Measurements from ENCODE around the gene EARS2.
A peak's percentile ranks its signal among the peaks of the same experiment; 100 is the strongest.
"Not testable (repeated sequence)": the region's sequence is repeated elsewhere in the genome, so short reads cannot be mapped to it uniquely, and the experiment has no call there.

EARS2 gene

GRCh38 chr16:23528644-23529310 is 28.4 kb downstream of the EARS2 start:
- no peak for DNase-seq (ENCODE audit: low read depth in 4 of 4, low spot score in 1 of 4)

- no peak for DNase-seq (ENCODE audit: low read depth in 4 of 4, low spot score in 1 of 4)
Observed at GRCh38 chr16:23527961-23528643, 29.0 kb downstream of the EARS2 start.

GRCh38 chr16:23524886-23525285 is 32.3 kb downstream of the EARS2 start:
- DNase-seq (ENCODE audit: low read depth in 4 of 4, low spot score in 1 of 4), result no peak

DNA sequence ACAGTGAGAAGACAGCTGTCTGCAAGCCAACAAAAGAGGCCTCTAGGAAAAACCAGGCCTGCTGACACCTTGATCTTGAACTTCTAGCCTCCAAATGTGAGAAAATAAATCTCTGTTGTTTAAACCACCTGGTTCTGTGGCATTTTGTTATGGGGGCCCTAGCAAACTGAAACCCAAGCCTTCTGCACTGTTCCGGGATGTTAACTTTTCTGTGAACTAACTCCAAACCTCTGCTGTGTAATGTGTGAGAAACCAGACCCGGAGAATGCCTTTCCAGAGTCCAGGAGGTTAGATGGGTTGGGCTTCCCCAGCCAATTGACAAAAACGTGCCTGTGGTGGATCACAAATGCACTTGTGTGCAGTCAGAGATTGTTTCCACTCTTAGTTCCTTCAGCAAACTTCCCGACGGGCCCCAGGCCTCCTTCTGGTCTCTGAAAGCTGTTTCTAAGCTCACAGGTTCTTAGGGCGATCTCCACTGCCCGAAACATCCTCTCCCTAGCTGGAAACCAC is 33.2 kb downstream of the EARS2 start:
- DNase-seq (ENCODE audit: low read depth in 4 of 4, low spot score in 1 of 4), result no peak

DNA sequence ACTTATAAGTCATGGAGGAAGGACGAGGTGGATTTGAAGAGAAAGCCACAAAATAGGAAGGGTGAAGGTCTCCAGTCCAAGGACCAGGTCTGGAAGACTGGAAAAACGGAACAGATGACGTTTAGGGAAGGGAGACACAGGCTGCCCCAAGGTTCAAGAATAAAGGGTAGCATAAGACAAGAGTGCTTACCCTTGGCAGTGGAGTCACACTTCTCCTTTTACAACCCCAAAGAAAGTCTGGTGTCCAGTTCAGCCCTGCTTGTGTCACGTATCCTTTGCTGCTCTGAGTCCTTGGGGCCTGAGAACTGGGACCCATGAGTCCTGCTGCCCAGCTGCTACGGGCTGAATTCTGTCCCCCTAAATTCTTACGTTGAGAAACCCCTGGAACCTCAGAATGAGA is 33.8 kb downstream of the EARS2 start:
- no peak for DNase-seq (ENCODE audit: low read depth in 4 of 4, low spot score in 1 of 4)

DNA sequence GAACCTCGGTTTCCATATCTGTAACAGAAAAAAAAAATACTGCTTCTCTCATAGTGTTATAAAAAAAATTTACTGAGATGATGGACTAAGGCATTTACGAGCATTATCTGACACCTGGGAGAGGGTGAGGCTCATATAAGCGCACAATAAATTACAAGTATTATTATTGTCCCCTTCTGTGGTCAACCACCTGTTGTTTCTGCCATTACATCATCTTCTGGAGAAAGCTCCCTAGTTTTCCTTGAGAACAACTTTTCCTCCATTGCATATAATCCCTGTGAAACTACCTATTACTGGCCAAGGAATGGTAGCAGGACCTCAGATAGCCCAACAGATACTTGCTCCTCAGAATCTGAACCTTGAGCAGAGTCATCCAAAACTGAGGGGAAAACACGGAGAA is 35.2 kb downstream of the EARS2 start:
- DNase-seq (ENCODE audit: low read depth in 4 of 4, low spot score in 1 of 4), result no peak

DNA sequence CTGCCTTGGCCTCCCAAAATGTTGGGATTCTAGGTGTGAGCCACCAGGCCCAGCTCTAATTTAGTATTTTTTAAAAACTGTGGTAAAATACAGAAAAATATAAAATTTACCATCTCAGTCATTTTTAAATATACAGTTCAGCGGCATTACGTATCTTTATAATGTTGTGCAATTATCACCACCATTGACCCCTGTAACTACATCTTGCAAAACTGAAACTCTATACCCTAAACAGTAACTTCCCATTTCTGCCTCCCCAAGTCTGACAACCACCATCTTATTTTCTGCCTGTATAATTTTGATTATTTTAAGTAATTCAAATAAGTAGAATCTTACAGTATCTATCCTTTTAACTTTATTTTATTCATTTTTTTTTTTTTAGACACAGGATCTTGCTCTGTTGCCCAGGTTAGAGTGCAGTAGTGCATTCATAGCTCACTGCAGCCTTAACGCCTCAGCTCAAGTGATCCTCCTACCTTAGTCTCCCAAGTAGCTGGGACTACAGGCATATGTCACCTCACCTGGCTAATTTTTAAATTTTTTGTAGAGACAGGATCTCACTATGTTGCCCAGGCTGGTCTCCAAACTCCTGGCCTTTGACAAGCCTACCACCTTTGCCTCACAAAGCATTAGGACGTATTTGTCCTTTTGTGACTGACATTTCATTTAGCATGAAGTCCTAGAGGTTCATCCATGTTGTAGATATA is 36.0 kb downstream of the EARS2 start:
- no peak for DNase-seq (ENCODE audit: low read depth in 4 of 4, low spot score in 1 of 4)

GRCh38 chr16:23520500-23520899 is 36.6 kb downstream of the EARS2 start:
- no peak for DNase-seq (ENCODE audit: low read depth in 4 of 4, low spot score in 1 of 4)

GRCh38 chr16:23519282-23519681 is 37.9 kb downstream of the EARS2 start:
- no peak for DNase-seq (ENCODE audit: low read depth in 4 of 4, low spot score in 1 of 4)

GRCh38 chr16:23518435-23518891 is 38.7 kb downstream of the EARS2 start:
- no peak for DNase-seq (ENCODE audit: low read depth in 4 of 4, low spot score in 1 of 4)

DNA sequence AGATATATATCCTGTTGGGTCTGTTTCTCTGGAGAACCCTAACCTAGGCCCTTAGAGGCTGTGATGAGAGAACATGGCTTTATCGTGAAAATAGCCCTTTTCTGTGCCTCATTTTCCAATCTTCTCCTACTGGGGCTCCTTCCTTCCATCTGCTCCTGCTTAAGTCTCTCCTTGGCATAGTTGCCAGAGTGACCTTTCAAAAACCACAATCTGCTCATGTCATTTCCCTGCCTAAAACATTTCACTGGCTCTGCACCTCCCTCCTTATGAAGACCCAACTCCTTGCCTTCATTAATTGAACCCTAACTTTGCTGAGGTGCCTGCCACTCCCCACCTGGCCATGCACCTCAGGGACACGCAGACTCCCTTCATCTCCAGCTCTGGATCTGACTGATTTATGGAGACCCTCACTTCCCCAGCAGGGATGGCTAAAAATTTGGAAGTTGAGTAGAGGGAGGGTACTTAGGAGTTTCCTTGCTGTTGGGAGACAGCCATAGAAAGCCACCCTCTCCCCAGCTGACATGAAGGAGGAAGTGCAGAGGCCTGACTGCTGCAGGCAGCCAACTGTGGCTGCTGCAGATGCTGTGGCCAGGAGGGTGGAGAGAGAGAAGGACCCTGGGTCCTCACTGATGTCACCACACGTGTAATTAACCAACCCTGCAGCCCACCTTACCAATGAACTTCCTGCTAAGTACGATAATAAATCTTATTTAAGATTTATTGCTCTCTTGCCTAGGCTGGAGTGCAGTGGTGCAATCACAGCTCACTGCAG is 40.6 kb downstream of the EARS2 start:
- no peak for DNase-seq (ENCODE audit: low read depth in 4 of 4, low spot score in 1 of 4)

DNA sequence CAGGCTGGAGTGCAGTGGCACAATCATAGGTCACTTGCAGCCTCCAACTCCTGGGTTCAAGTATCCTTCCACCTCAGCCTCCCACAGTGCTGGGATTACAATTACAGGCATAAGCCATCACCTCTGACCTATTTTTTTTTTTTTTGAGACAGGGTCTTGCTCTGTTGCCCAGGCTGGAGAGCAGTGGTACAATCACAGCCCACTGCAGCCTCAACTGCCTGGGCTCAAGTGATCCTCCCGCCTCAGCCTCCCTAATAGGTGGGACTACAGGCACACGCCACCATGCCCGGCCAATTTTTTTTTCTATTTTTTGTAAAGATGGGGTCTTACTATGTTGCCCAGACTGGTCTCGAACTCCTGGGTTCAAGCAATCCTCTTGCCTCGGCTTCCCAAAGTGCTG is 41.3 kb downstream of the EARS2 start:
- DNase-seq (ENCODE audit: low read depth in 4 of 4, low spot score in 1 of 4), result no peak

DNA sequence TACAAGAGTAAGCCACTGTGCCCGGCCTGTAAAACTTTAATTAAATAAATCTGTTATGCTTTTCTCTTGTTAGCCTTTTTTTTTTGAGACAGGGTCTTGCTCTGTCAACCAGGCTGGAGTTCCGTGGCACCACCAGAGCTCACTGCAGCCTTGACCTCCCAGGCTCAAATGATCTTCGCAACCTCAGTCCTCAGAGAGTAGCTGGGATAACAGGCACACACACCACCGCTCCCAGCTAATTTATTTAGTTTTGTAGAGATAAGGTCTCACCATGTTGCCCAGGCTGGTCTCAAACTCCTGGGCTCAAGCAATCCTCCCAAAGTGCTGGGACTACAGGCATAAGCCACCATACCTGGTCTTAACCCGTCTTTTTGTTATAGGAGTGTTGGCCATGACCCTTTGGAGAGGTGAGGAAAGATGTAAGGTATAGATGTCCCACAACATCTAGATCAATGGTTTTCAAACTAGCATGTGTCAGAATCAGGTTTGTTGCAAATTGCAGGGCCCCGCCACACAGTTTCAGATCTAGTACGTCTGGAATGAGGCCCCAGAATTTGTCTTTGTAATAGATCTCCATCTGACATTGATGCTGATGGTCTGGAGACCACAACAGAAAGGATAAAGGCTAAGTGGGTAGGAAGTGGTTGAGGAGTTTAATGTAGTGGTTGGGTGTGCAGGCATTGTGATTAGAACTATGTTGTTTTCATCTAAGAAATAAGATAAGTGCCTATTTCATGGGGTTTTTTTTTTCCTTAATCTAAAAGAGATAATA is 42.6 kb downstream of the EARS2 start:
- DNase-seq (ENCODE audit: low read depth in 4 of 4, low spot score in 1 of 4), result no peak

- DNase-seq (ENCODE audit: low read depth in 4 of 4, low spot score in 1 of 4), result no peak
Observed at GRCh38 chr16:23512168-23512695, 44.9 kb downstream of the EARS2 start.

GRCh38 chr16:23511731-23512130 is 45.4 kb downstream of the EARS2 start:
- no peak for DNase-seq (ENCODE audit: low read depth in 4 of 4, low spot score in 1 of 4)

- not testable (repeated sequence) for DNase-seq (ENCODE audit: low read depth in 4 of 4, low spot score in 1 of 4)
Observed at GRCh38 chr16:23510915-23511270, 46.3 kb downstream of the EARS2 start.

GRCh38 chr16:23510164-23510914 is 46.8 kb downstream of the EARS2 start, which contains the start of gene GGA2:
GGA2 (minus strand) TSS chr16:23510494; CDS start chr16:23510411, 83 bp downstream.
- DNase-seq (ENCODE audit: low read depth in 4 of 4, low spot score in 1 of 4), result peak; percentile 43 to 76 (median 70)

- DNase-seq (ENCODE audit: low read depth in 4 of 4, low spot score in 1 of 4), result peak in 2 of 4 experiments; percentile 4 to 13
Observed at GRCh38 chr16:23509782-23510163, 47.4 kb downstream of the EARS2 start.

- no peak for DNase-seq (ENCODE audit: low read depth in 4 of 4, low spot score in 1 of 4)
Observed at GRCh38 chr16:23509441-23509754, 47.8 kb downstream of the EARS2 start.

Measured in stimulated activated CD4-positive, alpha-beta T cell treated with anti-CD3 and anti-CD28 coated beads, Interleukin-1b, Interleukin-23, amount 100 ng/mL, for 24 hours (primary cell).